ENCODE results near the gene PHF19.

PHF19 gene

GRCh38 chr9:120904978-120905301, 28.0 kb upstream of the PHF19 start:
- TF ChIP-seq, protein P1, sequence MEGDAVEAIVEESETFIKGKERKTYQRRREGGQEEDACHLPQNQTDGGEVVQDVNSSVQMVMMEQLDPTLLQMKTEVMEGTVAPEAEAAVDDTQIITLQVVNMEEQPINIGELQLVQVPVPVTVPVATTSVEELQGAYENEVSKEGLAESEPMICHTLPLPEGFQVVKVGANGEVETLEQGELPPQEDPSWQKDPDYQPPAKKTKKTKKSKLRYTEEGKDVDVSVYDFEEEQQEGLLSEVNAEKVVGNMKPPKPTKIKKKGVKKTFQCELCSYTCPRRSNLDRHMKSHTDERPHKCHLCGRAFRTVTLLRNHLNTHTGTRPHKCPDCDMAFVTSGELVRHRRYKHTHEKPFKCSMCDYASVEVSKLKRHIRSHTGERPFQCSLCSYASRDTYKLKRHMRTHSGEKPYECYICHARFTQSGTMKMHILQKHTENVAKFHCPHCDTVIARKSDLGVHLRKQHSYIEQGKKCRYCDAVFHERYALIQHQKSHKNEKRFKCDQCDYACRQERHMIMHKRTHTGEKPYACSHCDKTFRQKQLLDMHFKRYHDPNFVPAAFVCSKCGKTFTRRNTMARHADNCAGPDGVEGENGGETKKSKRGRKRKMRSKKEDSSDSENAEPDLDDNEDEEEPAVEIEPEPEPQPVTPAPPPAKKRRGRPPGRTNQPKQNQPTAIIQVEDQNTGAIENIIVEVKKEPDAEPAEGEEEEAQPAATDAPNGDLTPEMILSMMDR (IDR thresholded peaks at IDR 0.05; ENCODE audit: low read depth, low read length): no peak
- H3K4me3 ChIP-seq (replicated peaks in 1 of 2; ENCODE audit: low read depth in 2 of 2, low read length in 2 of 2): no peak overlapping the region
- no peak for DNase-seq (ENCODE audit: low read depth in 2 of 2)

DNA sequence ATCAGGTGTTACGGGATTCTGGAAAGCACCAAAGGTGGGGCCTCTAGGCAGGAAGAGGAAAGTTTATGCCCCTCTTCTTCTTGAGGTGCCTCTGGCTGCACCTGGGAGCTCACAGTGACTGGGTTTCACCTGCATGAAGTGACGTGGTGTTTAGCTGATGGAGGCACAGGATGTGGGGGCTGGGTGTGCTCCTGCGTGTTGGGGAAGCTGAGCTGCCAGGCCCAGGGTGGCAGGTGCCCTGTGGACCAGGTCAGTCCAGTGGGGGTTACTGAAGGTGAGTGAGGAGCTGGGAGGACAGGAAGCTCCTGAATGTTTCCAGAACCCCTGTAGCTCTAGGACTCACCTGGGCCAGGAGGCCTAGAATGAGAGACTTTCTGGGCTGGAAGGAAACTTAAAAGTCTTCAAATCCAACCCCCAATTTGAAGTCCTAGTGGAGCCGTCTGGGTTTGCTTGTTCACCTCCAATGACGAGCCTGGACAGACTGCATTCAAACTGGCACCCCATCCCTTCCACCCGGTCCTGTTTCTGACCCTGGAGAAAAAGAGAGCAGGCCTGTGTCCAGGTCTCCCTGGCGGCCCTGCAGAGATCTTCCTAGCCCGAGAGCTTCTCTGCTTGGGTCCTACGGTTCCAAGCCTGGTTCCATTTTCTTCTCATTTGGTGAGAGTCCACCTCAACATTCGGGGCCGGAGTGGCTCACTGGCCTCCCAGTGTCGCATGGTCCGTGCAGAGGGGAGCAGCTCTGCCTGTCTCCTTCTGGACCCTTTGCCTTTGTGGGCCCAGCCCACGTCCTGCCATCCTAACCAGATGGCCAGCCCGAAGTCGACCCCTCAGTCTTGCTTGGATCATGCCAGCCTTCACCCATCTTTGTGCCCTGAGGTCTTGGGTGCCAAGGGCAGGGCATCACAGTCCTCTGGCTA, 27.3 kb upstream of the PHF19 start:
- TF ChIP-seq, protein P1 (IDR thresholded peaks at IDR 0.05; ENCODE audit: low read depth, low read length): no peak
- no peak overlapping the region for H3K4me3 ChIP-seq (replicated peaks in 1 of 2; ENCODE audit: low read depth in 2 of 2, low read length in 2 of 2)
- DNase-seq (ENCODE audit: low read depth in 2 of 2): no peak

GRCh38 chr9:120902569-120903535, 25.9 kb upstream of the PHF19 start:
- no peak for DNase-seq (ENCODE audit: low read depth in 2 of 2)
- TF ChIP-seq, protein P1 (IDR thresholded peaks at IDR 0.05; ENCODE audit: low read depth, low read length): no peak
- no peak overlapping the region for H3K4me3 ChIP-seq (replicated peaks in 1 of 2; ENCODE audit: low read depth in 2 of 2, low read length in 2 of 2)

DNA sequence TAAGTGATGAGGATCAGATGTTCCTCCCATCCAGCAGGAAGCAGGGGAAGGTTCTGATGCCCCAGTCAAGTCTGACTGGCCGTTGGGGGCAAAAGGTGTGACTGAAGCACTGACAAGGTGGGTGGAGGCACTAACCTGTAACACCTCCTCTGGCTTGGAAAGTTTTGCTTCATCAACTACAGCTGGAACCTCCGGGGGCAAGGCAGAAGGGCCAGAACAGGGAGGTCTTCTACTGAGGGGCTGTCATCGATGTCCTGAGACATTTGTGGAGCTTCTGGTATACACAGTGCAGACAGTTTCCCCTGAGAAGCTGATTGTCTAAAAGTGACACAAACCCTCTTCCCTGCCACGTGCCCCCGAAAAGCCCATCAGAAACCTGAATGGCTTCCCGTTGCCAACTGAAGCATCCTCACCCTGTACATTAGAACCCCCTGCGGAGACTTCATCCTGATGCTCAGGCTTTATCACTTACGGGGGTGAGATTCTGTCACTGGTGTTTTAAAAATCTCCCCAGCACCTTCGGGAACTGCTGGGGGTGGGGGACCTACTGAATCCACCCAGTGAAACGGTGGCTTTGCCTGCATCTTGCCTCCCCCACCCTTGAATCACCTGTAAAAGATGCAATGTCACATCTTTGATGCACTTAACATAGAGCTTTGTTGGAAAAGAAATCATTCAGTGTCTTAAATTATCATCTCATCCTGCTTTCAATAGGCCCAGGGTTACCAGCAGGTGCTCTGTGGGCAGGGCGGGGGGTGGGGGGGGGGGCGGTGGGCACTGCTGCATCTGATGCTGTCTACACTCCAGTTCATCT, 25.0 kb upstream of the PHF19 start:
- no peak overlapping the region for H3K4me3 ChIP-seq (replicated peaks in 1 of 2; ENCODE audit: low read depth in 2 of 2, low read length in 2 of 2)
- DNase-seq (ENCODE audit: low read depth in 2 of 2): no peak
- TF ChIP-seq, protein P1 (IDR thresholded peaks at IDR 0.05; ENCODE audit: low read depth, low read length): no peak

GRCh38 chr9:120900824-120901223, 23.8 kb upstream of the PHF19 start:
- no peak overlapping the region for H3K4me3 ChIP-seq (replicated peaks in 1 of 2; ENCODE audit: low read depth in 2 of 2, low read length in 2 of 2)
- no peak for DNase-seq (ENCODE audit: low read depth in 2 of 2)
- TF ChIP-seq, protein P1 (IDR thresholded peaks at IDR 0.05; ENCODE audit: low read depth, low read length): no peak

DNA sequence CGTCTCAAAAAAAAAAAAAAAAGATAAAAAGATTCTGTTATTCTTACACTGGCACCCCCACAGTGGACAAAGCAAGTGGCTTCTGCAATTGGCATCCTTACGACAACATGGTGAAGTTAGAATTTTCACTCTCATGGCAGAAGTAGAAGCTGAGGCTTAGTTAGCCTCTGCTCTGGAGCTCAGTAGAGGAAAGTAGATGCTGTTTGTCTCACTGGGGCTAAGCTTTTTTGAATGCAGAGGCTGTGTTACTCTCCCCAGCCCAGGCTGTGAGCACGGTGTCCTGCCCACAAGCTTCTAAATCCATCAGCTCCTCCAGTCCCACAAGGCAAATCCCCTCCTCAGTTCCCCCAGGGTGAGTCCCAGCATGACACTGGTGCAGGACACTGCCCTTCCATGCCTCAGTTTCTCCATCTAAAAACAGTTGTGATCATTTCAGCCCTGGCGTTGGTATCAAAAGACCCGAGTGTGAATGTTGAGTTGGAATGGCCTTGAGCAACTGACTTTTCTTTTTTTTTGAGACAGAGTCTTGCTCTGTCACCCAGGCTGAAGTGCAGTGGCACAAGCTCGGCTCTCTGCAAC, 22.6 kb upstream of the PHF19 start:
- H3K4me3 ChIP-seq (replicated peaks in 1 of 2; ENCODE audit: low read depth in 2 of 2, low read length in 2 of 2): no peak overlapping the region
- TF ChIP-seq, protein P1 (IDR thresholded peaks at IDR 0.05; ENCODE audit: low read depth, low read length): no peak
- no peak for DNase-seq (ENCODE audit: low read depth in 2 of 2)

Measured in cardiac fibroblast (primary cell).